BE2C (cell line): ENCODE data around the gene CREB3.
A peak's percentile ranks its signal among the peaks of the same experiment; 100 is the strongest.

Source experiments
- DNase-seq: peaks from one replicate; pipeline ENCODE4 v3.0.0-alpha.2; 2020
- H3K27me3 ChIP-seq: fragments of 250-450 bp; sonication (Bioruptor Pico); 2 replicates; pipeline ENCODE4 v1.5.1; 2020; ENCODE audit warnings: mild to moderate bottlenecking
- H3K36me3 ChIP-seq: fragments of 250-450 bp; sonication (Bioruptor Pico); 2 replicates; pipeline ENCODE4 v1.5.1; 2020; ENCODE audit warnings: mild to moderate bottlenecking
- H3K4me1 ChIP-seq: fragments of 250-450 bp; sonication (Bioruptor Pico); 2 replicates; pipeline ENCODE4 v1.5.1; 2020
- H3K4me3 ChIP-seq: 2 replicates; pipeline ENCODE4 v1.5.1; 2011; ENCODE audit warnings: low read depth, low read length
- H3K9me3 ChIP-seq: fragments of 250-450 bp; sonication (Bioruptor Pico); 2 replicates; pipeline ENCODE4 v1.5.1; 2020
- CTCF ChIP-seq: IDR thresholded peaks from 2 replicates; pipeline ENCODE4 v1.5.1; 2012; ENCODE audit warnings: mild to moderate bottlenecking, low read depth, low read length

Gene CREB3

GRCh38 chr9:35727676-35728040, 4.8 kb upstream of the CREB3 start:
- no peaks in the 10 kb centered on the region for H3K27me3 ChIP-seq
- no peak for DNase-seq
- peaks cover 9% of the 10 kb centered on the region for H3K4me1 ChIP-seq
- no peak for TF ChIP-seq CTCF
- peaks cover 24% of the 10 kb centered on the region for H3K36me3 ChIP-seq
- no peaks in the 10 kb centered on the region for H3K9me3 ChIP-seq
- no peak overlapping the region for H3K4me3 ChIP-seq

GRCh38 chr9:35728041-35728971, 4.2 kb upstream of the CREB3 start:
- TF ChIP-seq CTCF = no peak
- no peak overlapping the region for H3K4me3 ChIP-seq
- H3K27me3 ChIP-seq = no peaks in the 10 kb centered on the region
- H3K36me3 ChIP-seq = peaks cover 22% of the 10 kb centered on the region
- H3K4me1 ChIP-seq = peaks cover 9% of the 10 kb centered on the region
- H3K9me3 ChIP-seq = no peaks in the 10 kb centered on the region
- no peak for DNase-seq

DNA sequence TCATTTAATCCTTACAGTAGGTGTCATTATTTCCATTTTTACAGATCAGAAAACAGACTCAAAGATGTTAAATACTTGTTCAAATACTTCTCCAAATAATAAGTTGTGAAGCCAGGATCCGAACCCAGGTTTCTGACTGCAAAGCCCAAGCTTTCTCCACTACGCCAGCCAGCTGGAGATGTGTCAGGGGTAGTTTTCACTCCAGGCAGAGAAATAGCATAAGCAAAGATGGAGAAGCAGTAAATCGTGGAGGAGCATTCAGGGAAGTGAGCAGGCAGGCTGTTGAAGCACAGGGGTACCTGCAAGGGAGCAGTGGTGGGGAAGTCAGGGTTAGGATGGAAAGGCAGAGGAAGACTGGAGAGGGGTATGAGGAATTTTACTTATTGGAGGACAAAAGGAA, 3.4 kb upstream of the CREB3 start:
- Histone ChIP-seq H3K4me3 (no peak overlapping the region), H3K27me3 (no peaks in the 10 kb centered on the region), H3K9me3 (no peaks in the 10 kb centered on the region), H3K36me3 (peaks cover 15% of the 10 kb centered on the region), H3K4me1 (peaks cover 9% of the 10 kb centered on the region)
- no peak for TF ChIP-seq CTCF
- no peak for DNase-seq

DNA sequence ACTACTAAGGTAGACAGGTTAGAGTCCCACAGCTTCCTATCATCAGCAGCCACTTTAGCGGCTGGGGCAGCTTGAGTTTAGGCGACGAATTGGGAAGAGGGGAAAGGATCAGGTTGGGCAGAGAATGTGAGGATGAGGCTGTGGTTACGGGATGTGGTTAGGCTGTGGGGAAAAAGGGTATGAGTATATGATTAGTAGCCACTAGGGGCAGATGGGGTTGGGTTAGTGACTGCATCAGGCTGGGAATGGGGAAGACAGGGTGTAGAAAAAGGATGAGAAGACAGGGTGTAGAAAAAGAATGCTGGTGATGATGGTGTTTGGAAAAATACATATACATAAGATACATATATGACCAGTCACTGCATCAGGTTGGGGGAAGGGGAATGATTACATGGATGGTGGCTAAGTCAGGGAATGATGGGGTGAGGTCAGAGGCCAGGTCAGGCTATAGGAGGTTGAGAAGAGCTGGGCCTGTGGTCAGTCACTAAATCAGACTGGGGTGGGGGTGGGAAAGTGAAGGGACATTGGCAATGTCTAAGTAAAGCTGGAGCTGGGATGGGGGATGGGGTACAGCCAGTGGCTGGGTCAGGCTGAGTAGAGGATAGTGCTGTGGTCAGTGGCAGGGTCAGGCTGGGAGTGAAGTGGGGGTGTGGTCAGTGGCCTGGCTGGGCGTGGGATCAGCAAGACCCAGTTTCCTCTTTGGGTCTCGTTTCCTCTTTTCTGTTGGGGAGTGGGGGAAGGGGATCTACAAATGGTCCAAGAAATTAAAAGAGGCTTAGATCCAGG, 2.6 kb upstream of the CREB3 start:
- Histone ChIP-seq H3K36me3 (peaks cover 7% of the 10 kb centered on the region), H3K4me3 (no peak overlapping the region), H3K4me1 (peaks cover 9% of the 10 kb centered on the region), H3K9me3 (no peaks in the 10 kb centered on the region), H3K27me3 (no peaks in the 10 kb centered on the region)
- peak; percentile 44 for DNase-seq
- peak; percentile 75 for TF ChIP-seq CTCF

DNA sequence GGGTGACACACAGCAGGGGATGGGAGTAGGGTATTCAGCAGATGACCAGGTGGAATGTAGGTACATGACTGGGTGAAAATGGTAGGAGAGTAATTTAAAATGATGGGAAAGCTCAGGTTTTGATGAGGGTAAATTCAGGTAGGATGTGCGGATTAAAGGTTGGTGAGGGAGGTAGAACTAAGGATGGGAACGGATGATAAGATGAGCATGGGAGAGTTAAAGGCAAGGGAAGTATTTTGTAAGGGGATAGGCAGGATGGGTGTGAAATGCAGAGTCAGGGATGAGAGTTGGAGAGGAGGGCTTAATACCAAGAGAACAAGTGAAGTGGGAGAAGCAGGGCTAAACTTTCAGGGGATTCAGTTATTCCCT, 2.0 kb upstream of the CREB3 start:
- no peak for TF ChIP-seq CTCF
- peaks cover 3% of the 10 kb centered on the region for H3K36me3 ChIP-seq
- no peak for DNase-seq
- peaks cover 9% of the 10 kb centered on the region for H3K4me1 ChIP-seq
- no peaks in the 10 kb centered on the region for H3K9me3 ChIP-seq
- H3K27me3 ChIP-seq = no peaks in the 10 kb centered on the region
- H3K4me3 ChIP-seq = peak overlapping the region; percentile 92; the same call in 1 of the 2 replicates
